ENCODE measurements around the gene TOX2.

The TOX2 gene

GRCh38 chr20:44024820-44025580 lies 110.3 kb downstream of the TOX2 start:
- no peak overlapping the region for H3K9ac ChIP-seq (ENCODE audit: low read length)
- no peaks in the 10 kb centered on the region for H3K9me3 ChIP-seq (ENCODE audit: control insufficient read depth, low read length)
- H3K36me3 ChIP-seq (ENCODE audit: control insufficient read depth, insufficient read depth, low read length): no peaks in the 10 kb centered on the region
- no peaks in the 10 kb centered on the region for H3K4me1 ChIP-seq (ENCODE audit: control insufficient read depth, insufficient read depth, low read length)
- H3K4me3 ChIP-seq (ENCODE audit: low read length): no peak overlapping the region
- H3K27me3 ChIP-seq (ENCODE audit: control insufficient read depth, insufficient read depth, low read length): no peaks in the 10 kb centered on the region

GRCh38 chr20:44025756-44026155 lies 111.1 kb downstream of the TOX2 start:
- Histone ChIP-seq H3K9me3 (ENCODE audit: control insufficient read depth, low read length) (no peaks in the 10 kb centered on the region), H3K4me3 (ENCODE audit: low read length) (no peak overlapping the region), H3K4me1 (ENCODE audit: control insufficient read depth, insufficient read depth, low read length) (no peaks in the 10 kb centered on the region), H3K36me3 (ENCODE audit: control insufficient read depth, insufficient read depth, low read length) (no peaks in the 10 kb centered on the region), H3K9ac (ENCODE audit: low read length) (no peak overlapping the region), H3K27me3 (ENCODE audit: control insufficient read depth, insufficient read depth, low read length) (no peaks in the 10 kb centered on the region)

- Histone ChIP-seq H3K4me3 (ENCODE audit: low read length) (no peak overlapping the region), H3K4me1 (ENCODE audit: control insufficient read depth, insufficient read depth, low read length) (no peaks in the 10 kb centered on the region), H3K9me3 (ENCODE audit: control insufficient read depth, low read length) (no peaks in the 10 kb centered on the region), H3K9ac (ENCODE audit: low read length) (no peak overlapping the region), H3K27me3 (ENCODE audit: control insufficient read depth, insufficient read depth, low read length) (no peaks in the 10 kb centered on the region), H3K36me3 (ENCODE audit: control insufficient read depth, insufficient read depth, low read length) (no peaks in the 10 kb centered on the region)
These were observed 112.1 kb downstream of the TOX2 start for GRCh38 chr20:44026647-44027342.

GRCh38 chr20:44027343-44028002 lies 112.8 kb downstream of the TOX2 start:
- H3K9ac ChIP-seq (ENCODE audit: low read length): no peak overlapping the region
- no peaks in the 10 kb centered on the region for H3K4me1 ChIP-seq (ENCODE audit: control insufficient read depth, insufficient read depth, low read length)
- no peak overlapping the region for H3K4me3 ChIP-seq (ENCODE audit: low read length)

GRCh38 chr20:44028003-44028730 lies 113.5 kb downstream of the TOX2 start:
- Histone ChIP-seq H3K9me3 (ENCODE audit: control insufficient read depth, low read length) (no peaks in the 10 kb centered on the region), H3K9ac (ENCODE audit: low read length) (no peak overlapping the region), H3K36me3 (ENCODE audit: control insufficient read depth, insufficient read depth, low read length) (no peaks in the 10 kb centered on the region), H3K27me3 (ENCODE audit: control insufficient read depth, insufficient read depth, low read length) (no peaks in the 10 kb centered on the region), H3K4me3 (ENCODE audit: low read length) (no peak overlapping the region), H3K4me1 (ENCODE audit: control insufficient read depth, insufficient read depth, low read length) (no peaks in the 10 kb centered on the region)

More at GRCh38 chr20:44027343-44028002, 112.8 kb downstream of the TOX2 start:
- Histone ChIP-seq H3K9me3 (ENCODE audit: control insufficient read depth, low read length) (no peaks in the 10 kb centered on the region), H3K36me3 (ENCODE audit: control insufficient read depth, insufficient read depth, low read length) (no peaks in the 10 kb centered on the region), H3K27me3 (ENCODE audit: control insufficient read depth, insufficient read depth, low read length) (no peaks in the 10 kb centered on the region)

GRCh38 chr20:44028868-44029847 lies 114.5 kb downstream of the TOX2 start:
- H3K36me3 ChIP-seq (ENCODE audit: control insufficient read depth, insufficient read depth, low read length): no peaks in the 10 kb centered on the region
- no peaks in the 10 kb centered on the region for H3K4me1 ChIP-seq (ENCODE audit: control insufficient read depth, insufficient read depth, low read length)
- no peaks in the 10 kb centered on the region for H3K9me3 ChIP-seq (ENCODE audit: control insufficient read depth, low read length)
- H3K27me3 ChIP-seq (ENCODE audit: control insufficient read depth, insufficient read depth, low read length): no peaks in the 10 kb centered on the region
- H3K4me3 ChIP-seq (ENCODE audit: low read length): no peak overlapping the region
- no peak overlapping the region for H3K9ac ChIP-seq (ENCODE audit: low read length)

- Histone ChIP-seq H3K36me3 (ENCODE audit: control insufficient read depth, insufficient read depth, low read length) (no peaks in the 10 kb centered on the region), H3K4me3 (ENCODE audit: low read length) (no peak overlapping the region), H3K27me3 (ENCODE audit: control insufficient read depth, insufficient read depth, low read length) (no peaks in the 10 kb centered on the region), H3K4me1 (ENCODE audit: control insufficient read depth, insufficient read depth, low read length) (no peaks in the 10 kb centered on the region), H3K9ac (ENCODE audit: low read length) (no peak overlapping the region), H3K9me3 (ENCODE audit: control insufficient read depth, low read length) (no peaks in the 10 kb centered on the region)
These were observed 115.2 kb downstream of the TOX2 start for GRCh38 chr20:44029848-44030230.

GRCh38 chr20:44030394-44030793 lies 115.7 kb downstream of the TOX2 start:
- H3K4me3 ChIP-seq (ENCODE audit: low read length): no peak overlapping the region
- no peaks in the 10 kb centered on the region for H3K27me3 ChIP-seq (ENCODE audit: control insufficient read depth, insufficient read depth, low read length)
- H3K9me3 ChIP-seq (ENCODE audit: control insufficient read depth, low read length): no peaks in the 10 kb centered on the region
- no peaks in the 10 kb centered on the region for H3K36me3 ChIP-seq (ENCODE audit: control insufficient read depth, insufficient read depth, low read length)
- no peak overlapping the region for H3K9ac ChIP-seq (ENCODE audit: low read length)
- no peaks in the 10 kb centered on the region for H3K4me1 ChIP-seq (ENCODE audit: control insufficient read depth, insufficient read depth, low read length)

GRCh38 chr20:44031001-44031574 lies 116.4 kb downstream of the TOX2 start:
- Histone ChIP-seq H3K4me3 (ENCODE audit: low read length) (no peak overlapping the region), H3K4me1 (ENCODE audit: control insufficient read depth, insufficient read depth, low read length) (no peaks in the 10 kb centered on the region), H3K36me3 (ENCODE audit: control insufficient read depth, insufficient read depth, low read length) (no peaks in the 10 kb centered on the region), H3K9me3 (ENCODE audit: control insufficient read depth, low read length) (no peaks in the 10 kb centered on the region), H3K27me3 (ENCODE audit: control insufficient read depth, insufficient read depth, low read length) (no peaks in the 10 kb centered on the region), H3K9ac (ENCODE audit: low read length) (no peak overlapping the region)

- H3K9me3 ChIP-seq (ENCODE audit: control insufficient read depth, low read length): no peaks in the 10 kb centered on the region
- no peak overlapping the region for H3K9ac ChIP-seq (ENCODE audit: low read length)
- no peaks in the 10 kb centered on the region for H3K36me3 ChIP-seq (ENCODE audit: control insufficient read depth, insufficient read depth, low read length)
- H3K27me3 ChIP-seq (ENCODE audit: control insufficient read depth, insufficient read depth, low read length): no peaks in the 10 kb centered on the region
- no peaks in the 10 kb centered on the region for H3K4me1 ChIP-seq (ENCODE audit: control insufficient read depth, insufficient read depth, low read length)
- no peak overlapping the region for H3K4me3 ChIP-seq (ENCODE audit: low read length)
These were observed 117.3 kb downstream of the TOX2 start for GRCh38 chr20:44031781-44032582.

All from mucosa of stomach (tissue), 1 donor.